GM23248 (cell line): Measurements from ENCODE around the gene DNAJC1.

Experiments
- EZH2 ChIP-seq: fragments of 200-600 bp; sonication (generic); IDR thresholded peaks from 2 replicates; pipeline ENCODE4 v1.6.1; 2018; ENCODE audit warnings: antibody characterized with exemption, mild to moderate bottlenecking; ENCODE audit not compliant: insufficient read depth, poor library complexity, severe bottlenecking
- EZH2phosphoT487 ChIP-seq: fragments of 200-600 bp; sonication (generic); IDR thresholded peaks from 2 replicates; pipeline ENCODE4 v1.6.1; 2018; ENCODE audit warnings: antibody characterized with exemption, moderate library complexity, mild to moderate bottlenecking, low read depth; ENCODE audit not compliant: insufficient read depth

DNA sequence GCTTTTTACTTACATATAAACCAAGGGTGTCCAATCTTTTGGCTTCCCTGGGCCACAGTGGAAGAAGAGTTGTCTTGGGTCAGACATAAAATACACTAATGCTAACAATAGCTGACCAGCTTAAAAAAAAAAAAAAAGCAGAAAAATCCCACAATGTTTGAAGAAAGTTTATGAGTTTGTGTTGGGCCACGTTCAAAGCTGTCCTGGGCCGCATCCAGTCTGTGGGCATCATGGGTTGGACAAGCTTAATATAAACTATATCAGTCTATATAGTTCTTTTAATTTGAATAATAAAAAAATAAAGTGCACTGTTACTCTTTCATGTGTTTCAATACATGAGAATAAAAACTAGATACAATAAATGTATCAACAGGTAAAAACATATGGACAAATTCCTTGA, 179.9 kb downstream of the DNAJC1 start:
- TF ChIP-seq EZH2, result no peak
- no peak for TF ChIP-seq EZH2phosphoT487
